ENCODE measurements around the gene EEFSEC.

EEFSEC gene

GRCh38 chr3:128449111-128449638 lies 295.9 kb downstream of the EEFSEC start:
- H3K4me3 ChIP-seq (replicated peaks; ENCODE audit: insufficient read depth, low read length): no peak overlapping the region
- H3K27me3 ChIP-seq (ENCODE audit: insufficient read depth, poor library complexity, severe bottlenecking): peaks cover 17% of the 10 kb centered on the region
- H3K27ac ChIP-seq (replicated peaks): no peak overlapping the region
- TF ChIP-seq REST (IDR thresholded peaks at IDR 0.05; ENCODE audit: insufficient replicate concordance, low read depth): no peak
- TF ChIP-seq CTCF (IDR thresholded peaks at IDR 0.05; ENCODE audit: insufficient read depth, low read length): no peak
- TF ChIP-seq GABPA (IDR thresholded peaks at IDR 0.05; ENCODE audit: low read depth): no peak
- no peak for TF ChIP-seq SPI1 (IDR thresholded peaks at IDR 0.05; ENCODE audit: borderline replicate concordance, low read depth)
- no peak for TF ChIP-seq POLR2AphosphoS5 (IDR thresholded peaks at IDR 0.05; ENCODE audit: low read depth)
- no peak for DNase-seq (ENCODE audit: low read depth in 1 of 2, low spot score in 1 of 2)

DNA sequence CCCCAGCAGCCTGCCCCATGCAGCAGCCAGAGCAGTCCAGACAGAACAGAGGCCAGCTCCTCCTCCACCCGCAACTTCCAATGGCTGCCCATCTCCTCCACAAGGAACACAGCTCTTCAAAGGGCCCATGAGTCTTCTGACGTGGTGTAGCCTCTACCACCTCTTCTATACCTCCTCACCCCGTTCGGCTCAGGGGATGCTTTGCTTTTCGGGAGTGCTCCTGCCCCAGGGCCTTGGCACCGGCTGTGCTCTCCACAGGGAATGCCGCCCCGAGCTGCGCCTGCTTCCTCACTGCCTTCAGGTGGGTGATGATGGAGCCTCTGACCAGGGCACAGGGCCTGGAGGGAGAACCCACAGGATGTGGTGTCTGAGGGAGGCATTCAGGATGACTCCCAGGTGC lies 298.8 kb downstream of the EEFSEC start:
- no peak overlapping the region for H3K4me3 ChIP-seq (replicated peaks; ENCODE audit: insufficient read depth, low read length)
- no peak overlapping the region for H3K27ac ChIP-seq (replicated peaks)
- H3K27me3 ChIP-seq (ENCODE audit: insufficient read depth, poor library complexity, severe bottlenecking): peaks cover 42% of the 10 kb centered on the region
- no peak for DNase-seq (ENCODE audit: low read depth in 1 of 2, low spot score in 1 of 2)
- TF ChIP-seq POLR2AphosphoS5 (IDR thresholded peaks at IDR 0.05; ENCODE audit: low read depth) (no peak), SPI1 (IDR thresholded peaks at IDR 0.05; ENCODE audit: borderline replicate concordance, low read depth) (no peak), REST (IDR thresholded peaks at IDR 0.05; ENCODE audit: insufficient replicate concordance, low read depth) (no peak), CTCF (IDR thresholded peaks at IDR 0.05; ENCODE audit: insufficient read depth, low read length) (no peak), GABPA (IDR thresholded peaks at IDR 0.05; ENCODE audit: low read depth) (no peak)

DNA sequence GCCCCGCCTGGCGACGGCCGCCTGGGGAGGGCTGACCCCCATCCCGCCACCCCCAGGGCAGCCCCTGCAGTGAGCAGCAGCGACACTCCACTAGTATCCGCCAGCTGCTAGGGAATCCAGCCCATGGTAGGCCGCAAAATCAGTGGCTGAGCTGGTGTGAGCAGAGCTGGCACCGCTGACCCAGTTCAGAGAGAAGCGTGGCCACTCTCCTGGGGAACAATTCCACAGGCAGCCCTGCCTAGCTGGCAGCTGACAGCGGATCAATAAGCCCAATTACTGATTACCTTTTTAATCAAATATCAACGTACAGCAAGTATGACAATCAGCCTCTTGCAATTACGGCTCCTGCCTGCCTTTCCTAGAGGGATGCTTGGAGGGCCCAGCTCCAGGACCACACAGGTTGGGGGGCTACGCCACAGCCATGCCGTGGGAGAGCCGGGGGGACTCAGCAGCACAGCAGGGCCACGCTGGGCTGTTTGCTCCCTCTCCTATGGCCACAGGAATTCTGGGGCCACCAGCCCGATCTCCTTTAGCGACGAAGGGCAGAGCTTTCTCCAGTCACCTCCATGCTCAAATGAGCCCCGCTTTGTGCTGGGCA lies 299.5 kb downstream of the EEFSEC start:
- Histone ChIP-seq H3K27me3 (ENCODE audit: insufficient read depth, poor library complexity, severe bottlenecking) (peaks cover 46% of the 10 kb centered on the region), H3K4me3 (replicated peaks; ENCODE audit: insufficient read depth, low read length) (no peak overlapping the region), H3K27ac (replicated peaks) (no peak overlapping the region)
- no peak for DNase-seq (ENCODE audit: low read depth in 1 of 2, low spot score in 1 of 2)
- no peak for TF ChIP-seq SPI1 (IDR thresholded peaks at IDR 0.05; ENCODE audit: borderline replicate concordance, low read depth)
- TF ChIP-seq CTCF (IDR thresholded peaks at IDR 0.05; ENCODE audit: insufficient read depth, low read length): no peak
- no peak for TF ChIP-seq REST (IDR thresholded peaks at IDR 0.05; ENCODE audit: insufficient replicate concordance, low read depth)
- TF ChIP-seq POLR2AphosphoS5 (IDR thresholded peaks at IDR 0.05; ENCODE audit: low read depth): no peak
- TF ChIP-seq GABPA (IDR thresholded peaks at IDR 0.05; ENCODE audit: low read depth): no peak

Data from HL-60 (cell line).